Thymus (tissue), 14 donors: ENCODE data around the gene TIRAP. TPM values are rescaled to one million over a fixed set of nuclear protein-coding genes. Genes with fewer than 3 reads are reported as not detected.
"Not testable (repeated sequence)": the region's sequence is repeated elsewhere in the genome, so short reads cannot be mapped to it uniquely, and the experiment has no call there.

ENCODE experiments used
- DNase-seq, 9 donors: peaks; one replicate each; pipeline ENCODE4 v3.0.0-alpha.2; 2013; ENCODE audit warnings: low spot score in 9 of 9, low read depth in 6 of 9, missing footprints in 1 of 9
- H3K27ac ChIP-seq, 2 donors: one replicate each; pipeline ENCODE4 v1.5.1; 2013; ENCODE audit warnings: control low read depth in 1 of 2, low read depth in 1 of 2, low read length in 1 of 2, mild to moderate bottlenecking in 1 of 2, moderate library complexity in 1 of 2
- H3K27me3 ChIP-seq, 2 donors: one replicate each; pipeline ENCODE4 v1.5.1; 2013; ENCODE audit warnings: low read length in 1 of 2; ENCODE audit not compliant: control insufficient read depth in 2 of 2, insufficient read depth in 1 of 2
- H3K36me3 ChIP-seq, 2 donors: one replicate each; pipeline ENCODE4 v1.5.1; 2013; ENCODE audit warnings: low read length in 1 of 2, mild to moderate bottlenecking in 1 of 2, moderate library complexity in 1 of 2; ENCODE audit not compliant: control insufficient read depth in 2 of 2, insufficient read depth in 2 of 2
- H3K4me1 ChIP-seq, 2 donors: one replicate each; pipeline ENCODE4 v1.5.1; 2013; ENCODE audit warnings: low read length in 2 of 2; ENCODE audit not compliant: control insufficient read depth in 2 of 2, insufficient read depth in 2 of 2
- H3K4me3 ChIP-seq, 2 donors: one replicate each; pipeline ENCODE4 v1.5.1; 2013; ENCODE audit warnings: low read length in 2 of 2, control low read depth in 1 of 2, mild to moderate bottlenecking in 1 of 2
- H3K9me3 ChIP-seq, 2 donors: one replicate each; pipeline ENCODE4 v1.5.1; 2013; ENCODE audit warnings: low read length in 1 of 2, mild to moderate bottlenecking in 1 of 2; ENCODE audit not compliant: control insufficient read depth in 2 of 2, insufficient read depth in 1 of 2
- WGBS: extraction: QIAGEN DNeasy Blood & Tissue Kit; methylation state at CpG from one replicate; pipeline ENCODE4 v1.1.7; 2013; 5-methylcytosine and 5-hydroxymethylcytosine counted together
- long read RNA-seq, 10 donors: transcript quantifications; one replicate each; lab custom pipeline, GENCODE V29; 2026
- polyA plus RNA-seq: library from polyadenylated mRNA; stranded (reverse); fragments of 200-250 nt; gene quantifications from one replicate; pipeline ENCODE4 v1.2.3, GENCODE V29; 2013
- total RNA-seq: library from RNA; stranded (reverse); fragments of 120-200 nt; gene quantifications from one replicate; pipeline ENCODE4 v1.2.4, GENCODE V29; 2013
- donor health status: healthy.

TIRAP gene
- 1.8 TPM for total RNA-seq
- polyA plus RNA-seq: 4.8 TPM
- long read RNA-seq, donor 1: 0 reads
- long read RNA-seq, donor 2: 0 reads
- long read RNA-seq, donor 3, partial matches to known transcripts: 5 of 5 reads
- long read RNA-seq, donor 3, other reads (novel, unspliced or antisense): 0 of 5 reads
- long read RNA-seq, donor 4: 0 reads
- long read RNA-seq, donor 5: 0 reads
- long read RNA-seq, donor 6: 0 reads
- long read RNA-seq, donor 7: 0 reads
- long read RNA-seq, donor 8, partial matches to known transcripts: 0 of 1 reads
- long read RNA-seq, donor 8, other reads (novel, unspliced or antisense): 0 of 1 reads
- long read RNA-seq, donor 9: 0 reads
- long read RNA-seq, donor 10: 0 reads

DNA sequence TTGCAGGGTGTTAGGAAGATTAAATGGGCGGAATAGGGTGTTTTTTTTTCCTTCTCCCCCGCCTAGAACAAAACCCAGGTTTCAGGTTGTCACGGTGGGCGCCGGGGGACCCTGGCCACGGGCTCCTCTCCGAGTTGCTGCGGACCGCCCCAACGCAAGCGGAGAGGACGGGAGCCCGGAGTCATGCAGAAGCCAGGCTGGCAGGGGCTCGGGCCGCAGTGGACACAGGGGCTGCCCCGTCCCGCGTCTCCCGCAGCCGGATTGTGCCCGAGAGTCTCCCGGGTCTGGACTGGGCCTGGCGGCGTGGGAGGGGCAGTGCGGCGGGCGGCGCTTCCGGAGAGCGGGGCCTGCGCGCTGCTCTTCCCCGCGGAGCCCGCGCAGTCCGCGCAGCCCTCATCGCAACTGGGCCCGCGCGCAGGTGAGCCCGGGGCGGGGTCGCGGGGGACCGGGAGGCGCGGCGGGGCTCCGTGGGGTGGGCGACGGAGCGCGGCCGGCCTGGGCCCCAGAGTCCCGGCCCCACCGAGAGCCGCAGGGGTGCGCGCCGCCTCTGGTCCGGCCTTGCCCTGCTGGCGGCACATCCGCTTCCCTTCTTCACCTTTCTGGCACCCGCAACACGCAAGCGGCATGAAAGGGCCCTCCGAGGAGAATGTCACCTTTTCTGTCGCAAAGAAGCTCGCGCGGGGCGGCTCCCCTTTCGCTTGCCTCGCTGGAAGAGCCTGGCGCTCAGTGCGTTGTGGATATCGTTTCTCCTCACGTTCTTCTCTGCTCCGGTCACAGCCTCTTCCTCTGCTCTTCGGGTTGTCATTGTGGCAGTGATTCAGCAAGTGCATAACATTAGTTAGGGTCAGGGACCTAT is at the start of gene TIRAP:
TIRAP (plus strand) TSS at position 358 of the 856 bp plus-strand sequence. CDS start 7,802 bp downstream, outside the sequence.
- peak in 3 of 9 donors; percentile 27 to 64 (median 48) for DNase-seq
- under 1% methylated on average over 82 of the region's 82 CpGs for WGBS
- peak within 1 kb of the TSS; percentile 32 to 92 for H3K27ac ChIP-seq
- peaks cover 2 to 15% of the 10 kb centered on the region in 2 donors for H3K4me1 ChIP-seq
- peaks cover 2 to 3% of the 10 kb centered on the region in 2 donors for H3K36me3 ChIP-seq
- H3K4me3 ChIP-seq: peak within 1 kb of the TSS; percentile 55 to 88
- H3K9me3 ChIP-seq: no peaks in the 10 kb centered on the region
- H3K27me3 ChIP-seq: peaks cover 0 to 30% of the 10 kb centered on the region in 2 donors

- Histone ChIP-seq H3K4me1 (no peaks in the 10 kb centered on the region), H3K27ac (no peak overlapping the region), H3K36me3 (no peaks in the 10 kb centered on the region), H3K27me3 (no peaks in the 10 kb centered on the region), H3K9me3 (no peaks in the 10 kb centered on the region), H3K4me3 (no peak overlapping the region)
- WGBS: 98% methylated on average over 4 of the region's 4 CpGs
- no peak for DNase-seq
Measured at GRCh38 chr11:126233391-126233790, 49.5 kb upstream of the TIRAP start.

DNA sequence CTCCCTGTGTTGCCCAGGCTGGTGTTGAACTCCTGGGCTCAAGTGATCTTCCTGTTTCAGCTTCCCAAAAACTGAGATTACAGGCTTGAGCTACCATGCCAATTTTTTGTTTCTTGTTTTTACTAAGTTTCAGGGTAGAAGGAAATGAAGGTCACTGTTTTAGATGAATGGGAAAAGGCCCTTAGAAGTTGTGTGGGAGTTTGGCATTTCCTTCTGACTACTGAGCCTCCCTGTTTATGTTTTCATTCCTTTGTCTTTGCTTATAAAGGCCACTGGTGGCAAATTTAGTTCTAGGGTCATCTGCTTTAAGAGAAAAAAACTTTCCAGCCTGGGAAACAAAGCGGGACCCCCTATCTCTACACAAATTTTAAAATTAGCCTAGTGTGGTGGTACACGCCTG is 36.3 kb upstream of the TIRAP start:
- no peaks in the 10 kb centered on the region for H3K4me1 ChIP-seq
- no peaks in the 10 kb centered on the region for H3K9me3 ChIP-seq
- no peak overlapping the region for H3K4me3 ChIP-seq
- WGBS: 99% methylated on average over 2 of the region's 2 CpGs
- peaks cover 20 to 29% of the 10 kb centered on the region in 2 donors for H3K36me3 ChIP-seq
- no peak for DNase-seq
- no peaks in the 10 kb centered on the region for H3K27me3 ChIP-seq
- no peak overlapping the region for H3K27ac ChIP-seq

DNA sequence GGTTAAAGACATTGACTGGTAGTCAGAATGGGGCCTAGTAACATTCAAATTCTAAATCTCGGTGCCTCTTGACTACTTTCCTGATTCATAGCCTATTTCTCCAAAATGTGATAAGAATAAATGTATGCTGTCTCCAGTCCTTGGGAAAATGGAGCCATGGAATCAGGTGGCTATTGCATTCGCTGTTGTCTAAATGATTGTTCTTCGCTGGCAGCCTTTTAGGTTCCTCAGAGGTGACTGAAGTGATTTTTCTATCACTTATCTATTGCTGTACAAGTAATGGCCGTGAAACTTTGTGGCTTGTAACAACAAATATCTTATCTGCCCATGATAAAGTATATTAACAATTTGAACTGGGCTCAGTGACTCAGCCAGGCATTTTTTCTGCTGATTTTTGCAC is 29.6 kb upstream of the TIRAP start:
- Histone ChIP-seq H3K9me3 (no peaks in the 10 kb centered on the region), H3K4me3 (no peak overlapping the region), H3K4me1 (no peaks in the 10 kb centered on the region), H3K27me3 (no peaks in the 10 kb centered on the region), H3K36me3 (peaks cover 37 to 40% of the 10 kb centered on the region in 2 donors), H3K27ac (no peak overlapping the region)
- DNase-seq: no peak
- over 99% methylated on average over 4 of the region's 4 CpGs for WGBS

DNA sequence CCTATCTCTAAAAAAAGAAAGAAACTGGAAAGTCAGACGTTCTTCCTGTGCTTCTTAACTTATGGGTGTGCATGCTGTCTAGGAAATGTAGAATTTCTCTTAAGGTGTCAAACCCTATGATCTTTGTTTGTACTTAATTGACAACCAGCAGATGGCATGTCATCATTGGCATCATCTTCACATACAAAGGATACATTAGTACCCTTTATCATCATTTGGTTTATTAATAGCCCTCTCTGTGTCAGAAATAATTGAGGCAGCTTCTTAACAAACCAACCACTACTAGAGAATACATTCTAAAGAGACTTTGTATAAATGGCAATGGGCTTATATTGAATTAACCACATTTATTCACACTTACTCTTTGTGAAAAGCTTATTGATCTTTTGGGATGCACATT is 28.1 kb upstream of the TIRAP start:
- Histone ChIP-seq H3K4me1 (no peaks in the 10 kb centered on the region), H3K27ac (no peak overlapping the region), H3K4me3 (no peak overlapping the region), H3K9me3 (no peaks in the 10 kb centered on the region), H3K36me3 (peaks cover 34 to 43% of the 10 kb centered on the region in 2 donors), H3K27me3 (no peaks in the 10 kb centered on the region)
- 95% methylated on average over 1 of the region's 1 CpG for WGBS
- DNase-seq: no peak

DNA sequence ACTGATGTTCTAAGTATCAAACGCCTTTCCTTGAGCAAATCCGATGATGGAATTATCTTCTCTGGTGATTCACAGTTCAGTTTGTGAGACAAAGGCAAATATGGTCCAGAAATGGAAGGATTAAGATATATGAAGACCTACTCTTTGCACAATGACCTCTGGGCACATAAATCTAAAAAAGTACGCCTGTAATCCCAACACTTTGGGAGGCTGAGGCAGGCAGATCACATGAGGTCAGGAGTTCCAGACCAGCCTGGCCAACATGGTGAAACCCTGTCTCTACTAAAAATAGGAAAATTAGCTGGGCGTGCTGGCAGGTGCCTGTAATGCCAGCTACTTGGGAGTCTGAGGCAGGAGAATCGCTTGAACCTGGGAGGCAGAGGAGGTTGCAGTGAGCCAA is 27.4 kb upstream of the TIRAP start:
- peaks cover 34 to 48% of the 10 kb centered on the region in 2 donors for H3K36me3 ChIP-seq
- WGBS: 97% methylated on average over 5 of the region's 5 CpGs

GRCh38 chr11:126256216-126256615 is 26.7 kb upstream of the TIRAP start:
- H3K36me3 ChIP-seq: peaks cover 35 to 54% of the 10 kb centered on the region in 2 donors

More for the DNA sequence above, 27.4 kb upstream of the TIRAP start:
- H3K4me1 ChIP-seq, DNase-seq, H3K9me3 ChIP-seq, H3K4me3 ChIP-seq, H3K27me3 ChIP-seq, H3K27ac ChIP-seq: not testable (repeated sequence)

GRCh38 chr11:126257144-126257543 is 25.7 kb upstream of the TIRAP start:
- Histone ChIP-seq H3K9me3 (no peaks in the 10 kb centered on the region), H3K27me3 (no peaks in the 10 kb centered on the region), H3K27ac (no peak overlapping the region), H3K36me3 (peaks cover 40 to 60% of the 10 kb centered on the region in 2 donors), H3K4me1 (no peaks in the 10 kb centered on the region), H3K4me3 (no peak overlapping the region)
- 96% methylated on average over 2 of the region's 2 CpGs for WGBS
- DNase-seq: no peak

More at GRCh38 chr11:126256216-126256615, 26.7 kb upstream of the TIRAP start:
- Histone ChIP-seq H3K27ac (no peak overlapping the region), H3K4me1 (no peaks in the 10 kb centered on the region), H3K4me3 (no peak overlapping the region), H3K27me3 (no peaks in the 10 kb centered on the region), H3K9me3 (no peaks in the 10 kb centered on the region)
- DNase-seq: no peak
- 97% methylated on average over 4 of the region's 4 CpGs for WGBS

- no peaks in the 10 kb centered on the region for H3K9me3 ChIP-seq
- no peak for DNase-seq
- H3K36me3 ChIP-seq: peaks cover 40 to 67% of the 10 kb centered on the region in 2 donors
- H3K4me3 ChIP-seq: no peak overlapping the region
- 98% methylated on average over 2 of the region's 2 CpGs for WGBS
- H3K27me3 ChIP-seq: no peaks in the 10 kb centered on the region
- no peaks in the 10 kb centered on the region for H3K4me1 ChIP-seq
- no peak overlapping the region for H3K27ac ChIP-seq
Measured at GRCh38 chr11:126257764-126258163, 25.1 kb upstream of the TIRAP start.
